Esophagus mucosa (tissue), 1 donor: Measurements from ENCODE around the gene CLEC4M. TPM values are rescaled to one million over a fixed set of nuclear protein-coding genes. Genes with fewer than 3 reads are reported as not detected.
"Not testable (repeated sequence)": the region's sequence is repeated elsewhere in the genome, so short reads cannot be mapped to it uniquely, and the experiment has no call there.

Source experiments
- ATAC-seq: fragments of 200-7000 bp; cut with Tn5 transposase; one replicate; pipeline ENCODE4 v1.9.1; 2020
- total RNA-seq: library from RNA; stranded (reverse); gene quantifications from one replicate; pipeline ENCODE4 v1.2.4, GENCODE V29; 2023
- donor health status: DM: yes; HTN: yes; CAD: no.

The CLEC4M gene
- total RNA-seq, 1 donor from 2014 or later = not detected

DNA sequence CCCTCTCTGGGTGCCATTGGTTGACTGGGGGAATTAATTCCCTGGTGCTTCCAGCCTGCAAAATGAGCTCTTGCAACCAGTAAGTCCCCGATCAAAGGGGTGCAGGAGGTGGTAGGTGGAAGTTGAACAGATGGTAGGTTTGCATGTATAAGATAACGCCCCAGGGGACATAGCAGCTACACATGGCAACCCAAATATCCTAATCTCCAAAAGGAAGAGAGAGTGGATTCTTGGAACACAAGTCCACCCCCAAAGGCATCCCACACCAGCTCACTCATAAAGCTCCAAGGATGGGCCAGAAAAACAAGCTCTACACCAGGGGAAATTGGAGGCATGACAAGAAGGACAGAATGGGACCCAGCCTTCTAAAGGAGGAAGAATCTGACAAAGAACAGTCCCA lies 20.5 kb upstream of the CLEC4M start:
- no peak for ATAC-seq

DNA sequence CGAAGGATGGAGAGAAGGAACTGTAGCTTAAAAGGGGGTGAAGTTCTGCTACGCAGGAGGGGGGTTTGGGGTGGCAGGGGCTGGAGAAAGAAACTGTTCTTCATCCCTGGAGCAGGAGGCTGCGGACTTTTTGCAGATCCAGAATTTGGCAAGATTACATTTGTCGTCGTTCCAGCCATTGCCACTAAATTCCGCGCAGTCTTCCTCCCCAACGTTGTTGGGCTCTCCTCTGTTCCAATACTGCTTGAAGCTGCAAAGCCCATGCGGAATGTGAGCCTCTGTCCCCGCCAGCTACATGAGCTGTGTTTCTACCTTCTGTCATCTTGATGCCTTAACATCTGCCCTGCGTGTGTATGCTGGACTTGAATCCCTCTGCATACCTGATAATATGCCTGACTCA lies 20.1 kb upstream of the CLEC4M start:
- ATAC-seq = no peak

- ATAC-seq = no peak
Observed at GRCh38 chr19:7743425-7743841, 19.6 kb upstream of the CLEC4M start.

DNA sequence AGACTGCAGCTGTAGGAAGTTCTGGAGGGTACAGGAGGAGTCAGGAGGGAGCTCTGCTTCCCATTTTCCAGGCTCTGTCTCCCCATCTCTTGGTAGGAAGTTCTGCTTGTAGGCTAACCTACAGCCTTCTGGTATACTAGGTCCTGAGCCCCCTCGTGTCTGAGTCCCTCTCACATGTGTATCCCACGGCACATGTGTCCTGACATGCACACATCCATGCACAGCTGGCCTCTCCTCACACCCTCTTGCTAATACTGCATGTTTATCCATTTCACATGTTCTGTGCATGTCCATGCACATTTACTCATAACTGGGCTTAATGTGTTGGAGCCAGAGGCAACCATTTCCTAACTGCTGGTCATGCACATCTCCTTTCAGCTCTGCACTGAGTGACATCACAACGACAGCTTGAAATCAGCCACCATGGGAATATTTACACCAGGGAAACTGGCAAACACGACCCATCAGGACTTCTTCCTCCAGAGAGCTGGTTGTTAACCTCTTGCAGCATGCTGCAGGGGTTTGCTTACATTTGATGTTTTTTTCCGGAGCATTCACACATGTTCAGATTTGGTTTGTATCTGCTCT lies 18.8 kb upstream of the CLEC4M start:
- no peak for ATAC-seq

- no peak for ATAC-seq
Observed at GRCh38 chr19:7744871-7745650, 18.0 kb upstream of the CLEC4M start.

GRCh38 chr19:7746306-7746705 lies 16.7 kb upstream of the CLEC4M start:
- ATAC-seq = not testable (repeated sequence)

GRCh38 chr19:7746903-7747884 lies 15.8 kb upstream of the CLEC4M start, which contains the start of gene CD209:
TSS of gene CD209 (minus strand) at chr19:7747534. CDS start at chr19:7747511, 23 bp downstream.
- ATAC-seq = no peak

- ATAC-seq = no peak
Observed at GRCh38 chr19:7748171-7748570, 14.9 kb upstream of the CLEC4M start.

DNA sequence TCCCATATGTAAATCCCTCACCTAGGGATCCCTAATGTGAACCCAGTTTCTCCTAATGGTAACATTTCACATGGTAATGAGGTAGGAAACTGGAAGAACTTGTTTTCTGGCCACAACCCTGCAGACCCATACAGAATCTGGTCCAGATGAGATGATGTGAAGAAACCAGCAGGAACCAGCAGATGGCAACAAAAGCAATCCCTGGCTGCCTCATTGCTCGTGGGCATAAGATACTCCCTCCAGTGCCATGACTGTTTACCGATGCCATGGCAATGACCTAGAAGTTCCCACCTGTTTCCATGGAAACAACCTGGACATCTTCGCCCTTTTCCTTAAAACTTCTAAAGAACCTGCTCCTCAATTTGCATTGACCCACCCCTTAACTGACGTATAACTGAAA lies 14.3 kb upstream of the CLEC4M start:
- ATAC-seq = no peak

- peak; percentile 59 for ATAC-seq
Observed at GRCh38 chr19:7751157-7751783, 11.8 kb upstream of the CLEC4M start.

DNA sequence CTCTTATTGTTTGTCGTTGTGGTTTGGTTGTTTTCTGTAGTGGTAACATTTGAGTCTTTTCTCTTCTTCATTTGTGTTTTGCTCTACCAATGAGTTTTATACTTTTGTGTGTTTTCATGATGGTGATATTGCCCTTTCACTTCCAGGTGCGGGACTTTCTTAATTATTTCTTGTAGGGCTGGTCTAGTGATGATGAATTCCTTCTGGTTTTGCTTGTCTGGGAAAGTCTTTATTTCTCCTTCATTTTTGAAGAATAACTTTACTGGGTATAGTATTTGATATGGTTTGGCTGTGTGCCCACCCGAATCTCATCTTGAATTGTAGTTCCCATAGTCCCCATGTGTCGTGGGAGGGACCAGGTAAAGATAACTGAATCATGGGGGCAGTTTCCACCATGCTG lies 6.8 kb upstream of the CLEC4M start:
- no peak for ATAC-seq

- no peak for ATAC-seq
Observed at GRCh38 chr19:7757358-7757757, 5.7 kb upstream of the CLEC4M start.

- ATAC-seq = no peak
Observed at GRCh38 chr19:7759156-7759555, 3.9 kb upstream of the CLEC4M start.

- ATAC-seq = no peak
Observed at GRCh38 chr19:7763696-7764095, 653 bp downstream of the CLEC4M start.

GRCh38 chr19:7764157-7764556 lies 1.1 kb downstream of the CLEC4M start:
- not testable (repeated sequence) for ATAC-seq

GRCh38 chr19:7765043-7765442 lies 2.0 kb downstream of the CLEC4M start:
- peak; percentile 23 for ATAC-seq

DNA sequence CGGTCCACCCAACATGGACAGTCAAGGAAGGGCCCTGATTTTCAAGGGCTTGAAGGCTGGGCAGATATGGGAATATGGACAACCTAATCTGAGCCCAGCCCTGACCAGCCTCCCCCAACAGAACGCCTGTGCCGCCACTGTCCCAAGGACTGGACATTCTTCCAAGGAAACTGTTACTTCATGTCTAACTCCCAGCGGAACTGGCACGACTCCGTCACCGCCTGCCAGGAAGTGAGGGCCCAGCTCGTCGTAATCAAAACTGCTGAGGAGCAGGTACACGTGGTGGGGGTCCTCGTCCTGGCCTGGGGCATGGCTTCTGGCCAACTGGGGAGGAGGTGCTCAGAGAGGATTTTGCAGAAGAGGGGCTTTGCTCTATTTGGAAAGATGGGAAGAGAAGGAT lies 3.5 kb downstream of the CLEC4M start:
- no peak for ATAC-seq

DNA sequence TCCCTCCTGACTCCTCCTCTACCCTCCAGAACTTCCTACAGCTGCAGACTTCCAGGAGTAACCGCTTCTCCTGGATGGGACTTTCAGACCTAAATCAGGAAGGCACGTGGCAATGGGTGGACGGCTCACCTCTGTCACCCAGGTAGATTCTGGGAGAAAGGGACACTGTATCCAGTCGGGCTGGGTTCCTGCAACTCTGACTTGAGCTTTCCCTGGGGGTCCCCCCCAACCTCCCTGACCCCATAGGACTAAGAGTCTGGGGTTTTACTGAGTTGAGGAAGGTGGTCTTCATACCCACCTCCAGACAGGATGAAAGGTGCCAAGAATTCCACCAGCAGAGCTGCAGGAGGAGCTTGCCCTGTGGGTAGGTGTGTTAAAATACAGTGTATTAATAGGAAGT lies 4.4 kb downstream of the CLEC4M start:
- ATAC-seq = no peak

GRCh38 chr19:7769171-7769570 lies 6.1 kb downstream of the CLEC4M start:
- ATAC-seq = no peak

GRCh38 chr19:7771072-7771471 lies 8.0 kb downstream of the CLEC4M start:
- ATAC-seq = no peak

DNA sequence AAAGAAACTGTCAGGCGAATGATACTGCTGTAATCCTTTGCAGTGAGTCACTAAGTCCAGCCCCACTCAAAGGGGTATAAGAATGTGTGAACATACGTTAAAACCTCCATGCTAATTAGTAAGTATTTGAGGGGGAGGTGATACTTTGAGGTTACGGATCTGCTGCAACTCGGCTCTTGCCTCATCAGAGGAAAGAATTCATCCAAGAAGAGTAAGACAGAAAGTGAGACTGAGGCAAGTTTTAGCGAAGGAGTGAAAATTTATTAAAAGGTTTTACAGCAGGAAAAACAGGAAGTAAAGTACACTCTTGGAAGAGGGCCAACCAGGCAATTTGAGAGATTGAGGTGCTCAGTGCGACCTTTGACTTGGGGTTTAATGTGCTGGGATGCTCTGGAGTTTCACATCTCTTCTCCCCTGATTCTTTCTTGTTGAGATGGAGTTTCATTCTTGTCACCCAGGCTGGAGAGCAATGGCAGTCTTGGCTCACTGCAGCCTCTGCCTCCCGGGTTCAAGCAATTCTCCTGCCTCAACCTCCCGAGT lies 9.8 kb downstream of the CLEC4M start:
- no peak for ATAC-seq

DNA sequence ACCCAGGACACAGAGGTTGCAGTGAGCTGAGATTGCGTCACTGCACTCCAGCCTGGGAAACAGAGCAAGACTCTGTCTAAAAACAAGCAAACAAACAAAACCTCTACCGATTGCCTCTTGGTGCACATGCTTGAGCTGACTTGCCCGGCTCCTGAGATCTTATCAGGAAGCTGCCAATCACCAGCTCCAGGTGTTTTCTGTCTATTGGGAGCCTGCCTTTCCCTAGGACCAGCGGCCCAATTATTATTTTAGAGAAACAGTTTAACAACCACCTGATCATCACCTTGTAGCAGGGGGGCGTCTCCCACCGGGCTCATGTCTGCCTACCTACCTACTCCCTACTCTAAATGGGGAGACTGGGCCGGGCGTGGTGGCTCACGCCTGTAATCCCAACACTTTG lies 10.8 kb downstream of the CLEC4M start:
- ATAC-seq = no peak
